ENCODE data around the gene KLF15. TPM values are rescaled to one million over a fixed set of nuclear protein-coding genes. Genes with fewer than 3 reads are reported as not detected.

The KLF15 gene
- total RNA-seq, 1 donor from 2014 or later: 25.3 TPM

GRCh38 chr3:126321490-126321889, 35.7 kb downstream of the KLF15 start:
- Histone ChIP-seq H3K4me3 (no peak overlapping the region), H3K27ac (no peak overlapping the region), H3K27me3 (no peaks in the 10 kb centered on the region), H3K4me1 (no peaks in the 10 kb centered on the region), H3K9me3 (no peaks in the 10 kb centered on the region), H3K36me3 (no peaks in the 10 kb centered on the region)
- TF ChIP-seq CTCF (IDR thresholded peaks at IDR 0.05) (no peak), POLR2AphosphoS5 (IDR thresholded peaks at IDR 0.05; ENCODE audit: insufficient read depth in 1 of 2, low read depth in 1 of 2) (no peak), POLR2A (IDR thresholded peaks at IDR 0.05) (no peak)
- DNase-seq (ENCODE audit: extremely low spot score in 2 of 2): peak; percentile 62 to 96
- intact Hi-C loops (cut with DNase I): no loop called here

GRCh38 chr3:126320517-126321293, 36.5 kb downstream of the KLF15 start:
- peak in 1 of 2 donors; percentile 71 for DNase-seq (ENCODE audit: extremely low spot score in 2 of 2)
- Histone ChIP-seq H3K27ac (no peak overlapping the region), H3K27me3 (no peaks in the 10 kb centered on the region), H3K36me3 (no peaks in the 10 kb centered on the region), H3K4me1 (no peaks in the 10 kb centered on the region), H3K9me3 (no peaks in the 10 kb centered on the region), H3K4me3 (no peak overlapping the region)
- intact Hi-C loops (cut with DNase I): no loop called here
- TF ChIP-seq POLR2A (IDR thresholded peaks at IDR 0.05) (no peak), CTCF (IDR thresholded peaks at IDR 0.05) (no peak), POLR2AphosphoS5 (IDR thresholded peaks at IDR 0.05; ENCODE audit: insufficient read depth in 1 of 2, low read depth in 1 of 2) (no peak)

GRCh38 chr3:126319701-126320295, 37.4 kb downstream of the KLF15 start:
- Histone ChIP-seq H3K36me3 (no peaks in the 10 kb centered on the region), H3K9me3 (no peaks in the 10 kb centered on the region), H3K4me1 (no peaks in the 10 kb centered on the region), H3K27me3 (no peaks in the 10 kb centered on the region), H3K4me3 (no peak overlapping the region), H3K27ac (no peak overlapping the region)
- intact Hi-C loops (cut with DNase I): no loop called here
- DNase-seq (ENCODE audit: extremely low spot score in 2 of 2): peak in 1 of 2 donors; percentile 58
- no peak for TF ChIP-seq POLR2AphosphoS5 (IDR thresholded peaks at IDR 0.05; ENCODE audit: insufficient read depth in 1 of 2, low read depth in 1 of 2)
- TF ChIP-seq POLR2A (IDR thresholded peaks at IDR 0.05): no peak

- TF ChIP-seq POLR2A (IDR thresholded peaks at IDR 0.05) (no peak), CTCF (IDR thresholded peaks at IDR 0.05) (no peak), POLR2AphosphoS5 (IDR thresholded peaks at IDR 0.05; ENCODE audit: insufficient read depth in 1 of 2, low read depth in 1 of 2) (no peak)
- no peak overlapping the region for H3K27ac ChIP-seq
- H3K27me3 ChIP-seq: no peaks in the 10 kb centered on the region
- peak in 1 of 2 donors; percentile 69 for DNase-seq (ENCODE audit: extremely low spot score in 2 of 2)
- no peaks in the 10 kb centered on the region for H3K36me3 ChIP-seq
- intact Hi-C loops (cut with DNase I): no loop called here
- H3K4me3 ChIP-seq: no peak overlapping the region
- H3K9me3 ChIP-seq: no peaks in the 10 kb centered on the region
- H3K4me1 ChIP-seq: no peaks in the 10 kb centered on the region
Measured at GRCh38 chr3:126317029-126317996, 39.9 kb downstream of the KLF15 start.

GRCh38 chr3:126316501-126316939, 40.7 kb downstream of the KLF15 start:
- TF ChIP-seq POLR2A (IDR thresholded peaks at IDR 0.05): no peak
- DNase-seq (ENCODE audit: extremely low spot score in 2 of 2): peak in 1 of 2 donors; percentile 71
- no peaks in the 10 kb centered on the region for H3K9me3 ChIP-seq
- H3K27me3 ChIP-seq: no peaks in the 10 kb centered on the region
- no peak overlapping the region for H3K4me3 ChIP-seq
- H3K36me3 ChIP-seq: no peaks in the 10 kb centered on the region
- no peaks in the 10 kb centered on the region for H3K4me1 ChIP-seq
- H3K27ac ChIP-seq: no peak overlapping the region
- intact Hi-C loops (cut with DNase I): no loop called here

All from vagina (tissue), 2 donors.